Ishikawa (cell line): ENCODE data around the gene JOSD1.

Source experiments
- CEBPB ChIP-seq: IDR thresholded peaks from 2 replicates; pipeline ENCODE4 v1.6.1; 2012
- YY1 ChIP-seq: IDR thresholded peaks from 2 replicates; pipeline ENCODE4 v1.6.1; 2012; ENCODE audit warnings: low read depth

DNA sequence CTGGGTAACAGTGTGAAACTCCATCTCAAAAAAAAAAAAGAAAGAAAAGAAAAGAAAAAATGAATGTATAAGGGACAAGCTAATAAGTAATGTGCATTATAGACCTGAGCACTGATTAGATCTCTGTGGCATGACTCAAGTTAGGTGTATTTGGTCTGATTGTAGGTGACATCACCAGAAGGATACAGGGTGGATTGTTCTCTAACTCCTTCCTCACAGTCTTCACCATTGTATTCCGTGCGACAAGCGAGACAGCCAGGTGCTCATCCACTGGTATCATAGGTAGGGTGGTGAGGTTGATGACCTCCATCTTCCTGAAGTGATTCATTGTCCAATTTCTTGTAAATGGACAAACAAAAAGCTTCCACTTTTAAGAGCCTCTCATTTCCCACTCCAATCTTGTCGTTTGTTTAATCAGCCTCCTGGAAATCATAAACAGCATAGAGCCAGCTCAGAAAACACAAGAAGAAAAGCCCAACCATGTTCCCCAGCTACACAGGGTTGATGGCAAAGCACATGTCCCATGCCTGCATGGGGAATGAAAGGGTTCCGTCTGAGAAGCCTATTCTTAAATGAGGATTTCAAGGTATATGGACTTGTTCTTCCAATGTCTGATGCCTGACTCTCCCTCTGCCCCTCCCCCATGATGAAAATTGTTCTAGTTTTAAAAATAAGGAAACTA, 50.8 kb downstream of the JOSD1 start:
- TF ChIP-seq CEBPB (no peak), YY1 (no peak)
